A673 (cell line): ENCODE data around the gene FRMD1. TPM values are rescaled to one million over a fixed set of nuclear protein-coding genes. Genes with fewer than 3 reads are reported as not detected.

Experiments
- BruUV-seq: library from RNA; stranded (reverse); fragments of 400-500 nt; replicated peaks from 2 replicates; lab custom pipeline; 2021; lab: Mats Ljungman, UMichigan
- CTCF ChIA-PET: fragments of 300-600 bp; sonication (Branson Sonifier 250); formaldehyde crosslinking; loops from one replicate; lab custom pipeline; 2022; ENCODE audit warnings: antibody characterized with exemption; lab: Charles Lee
- POLR2A ChIA-PET: fragments of 300-600 bp; sonication (Branson Sonifier 250); formaldehyde crosslinking; loops from one replicate; lab custom pipeline; 2022; ENCODE audit warnings: antibody characterized with exemption; ENCODE audit not compliant: low non-redundant PET; lab: Charles Lee
- DNase-seq: peaks from one replicate; pipeline ENCODE4 v3.0.0-alpha.2; 2015; ENCODE audit warnings: low spot score
- H3K27ac ChIP-seq: fragments of 200-600 bp; sonication (generic); 2 replicates; pipeline ENCODE4 v1.5.1; 2016; ENCODE audit warnings: mixed run types, low read depth, mild to moderate bottlenecking, mixed read lengths, antibody characterized with exemption, low read length; ENCODE audit not compliant: poor library complexity, severe bottlenecking
- H3K27me3 ChIP-seq: fragments of 200-600 bp; sonication (generic); replicated peaks from 2 replicates; pipeline ENCODE4 v1.6.1; 2017; ENCODE audit warnings: mixed run types, low read depth, mild to moderate bottlenecking, mixed read lengths, antibody characterized with exemption, low read length; ENCODE audit not compliant: insufficient read depth, poor library complexity
- H3K36me3 ChIP-seq: fragments of 200-600 bp; sonication (generic); 2 replicates; pipeline ENCODE4 v1.6.1; 2016; ENCODE audit warnings: mixed run types, mild to moderate bottlenecking, mixed read lengths, antibody characterized with exemption, low read length; ENCODE audit not compliant: insufficient read depth, poor library complexity, severe bottlenecking
- H3K4me1 ChIP-seq: fragments of 200-600 bp; sonication (generic); 2 replicates; pipeline ENCODE4 v1.6.1; 2017; ENCODE audit warnings: mixed run types, mild to moderate bottlenecking, mixed read lengths, antibody characterized with exemption, low read length; ENCODE audit not compliant: insufficient read depth, poor library complexity, severe bottlenecking
- H3K4me3 ChIP-seq: fragments of 200-600 bp; sonication (generic); 2 replicates; pipeline ENCODE4 v1.5.1; 2016; ENCODE audit warnings: low read depth, mixed run types, mild to moderate bottlenecking, mixed read lengths, low read length; ENCODE audit not compliant: poor library complexity, severe bottlenecking
- H3K9me3 ChIP-seq: fragments of 200-600 bp; sonication (generic); 2 replicates; pipeline ENCODE4 v1.6.1; 2016; ENCODE audit warnings: mixed run types, low read depth, mild to moderate bottlenecking, mixed read lengths, antibody characterized with exemption, low read length; ENCODE audit not compliant: poor library complexity, severe bottlenecking
- CTCF ChIP-seq: fragments of 300-800, 200-600 bp; sonication (generic); conservative IDR thresholded peaks from 2 replicates; pipeline ENCODE4 v1.5.1; 2017; ENCODE audit warnings: low read depth, mild to moderate bottlenecking, antibody characterized with exemption, low read length, moderate library complexity, mixed read lengths
- EZH2 ChIP-seq: fragments of 200-600 bp; sonication (generic); IDR thresholded peaks from 2 replicates; pipeline ENCODE4 v1.6.1; 2017; ENCODE audit warnings: borderline replicate concordance, low read depth, mild to moderate bottlenecking, mixed read lengths, antibody characterized with exemption, low read length; ENCODE audit not compliant: poor library complexity, severe bottlenecking
- intact Hi-C: fragments of 100-400 bp; cut with micrococcal nuclease; formaldehyde crosslinking; loops from one replicate; pipeline ENCODE4 v1.10.0; 2022; ENCODE audit not compliant: unreplicated experiment
- total RNA-seq: library from RNA; stranded (reverse); gene quantifications from 2 replicates; pipeline ENCODE4 v1.2.3, GENCODE V29; 2021

Gene FRMD1
- total RNA-seq, 1 experiment from 2014 or later: not detected

- ChIA-PET POLR2A (no interaction called here), CTCF (no interaction called here)
- no peak for DNase-seq
- no peak overlapping the region for H3K4me3 ChIP-seq
- BruUV-seq: no TSS peak
- H3K4me1 ChIP-seq: no peaks in the 10 kb centered on the region
- no peaks in the 10 kb centered on the region for H3K9me3 ChIP-seq
- H3K27ac ChIP-seq: no peak overlapping the region
- H3K36me3 ChIP-seq: no peaks in the 10 kb centered on the region
- no peaks in the 10 kb centered on the region for H3K27me3 ChIP-seq
- TF ChIP-seq EZH2 (no peak), CTCF (no peak)
- intact Hi-C loops: no loop called here
Observed at GRCh38 chr6:168047841-168048723, 30.9 kb downstream of the FRMD1 start.

- Histone ChIP-seq H3K4me1 (no peaks in the 10 kb centered on the region), H3K9me3 (no peaks in the 10 kb centered on the region), H3K27ac (no peak overlapping the region), H3K27me3 (no peaks in the 10 kb centered on the region), H3K36me3 (no peaks in the 10 kb centered on the region), H3K4me3 (no peak overlapping the region)
- no peak for TF ChIP-seq CTCF
- TF ChIP-seq EZH2: no peak
- DNase-seq: no peak
- CTCF ChIA-PET: no interaction called here
- intact Hi-C loops: no loop called here
- POLR2A ChIA-PET: no interaction called here
- BruUV-seq: no TSS peak
Observed at GRCh38 chr6:168046696-168047095, 32.3 kb downstream of the FRMD1 start.

GRCh38 chr6:168045706-168046620 lies 33.0 kb downstream of the FRMD1 start:
- Histone ChIP-seq H3K27me3 (no peaks in the 10 kb centered on the region), H3K4me3 (no peak overlapping the region), H3K36me3 (no peaks in the 10 kb centered on the region), H3K9me3 (peaks cover 3% of the 10 kb centered on the region), H3K27ac (no peak overlapping the region), H3K4me1 (no peaks in the 10 kb centered on the region)
- ChIA-PET CTCF (no interaction called here), POLR2A (no interaction called here)
- no TSS peak for BruUV-seq
- intact Hi-C loops: no loop called here
- no peak for TF ChIP-seq CTCF
- TF ChIP-seq EZH2: no peak
- no peak for DNase-seq
